CD4-positive, alpha-beta T cell (primary cell): ENCODE data around the gene FUT6. TPM values are rescaled to one million over a fixed set of nuclear protein-coding genes. Genes with fewer than 3 reads are reported as not detected.

Experiments used
- ATAC-seq: fragments of 200-7000 bp; cut with Tn5 transposase; one replicate; pipeline ENCODE4 v1.10.0; 2022; ENCODE audit warnings: mild to moderate bottlenecking; ENCODE audit not compliant: poor library complexity
- CTCF ChIA-PET: fragments of 350-600 bp; sonication (Branson Sonifier 250); formaldehyde crosslinking; loops from one replicate; lab custom pipeline; 2021; ENCODE audit warnings: antibody characterized with exemption, inconsistent platforms; lab: Charles Lee
- POLR2A ChIA-PET: fragments of 350-600 bp; sonication (Branson Sonifier 250); formaldehyde crosslinking; loops from one replicate; lab custom pipeline; 2021; ENCODE audit warnings: antibody characterized with exemption, inconsistent platforms; lab: Charles Lee
- DNase-seq, 14 experiments: peaks; one replicate each; pipeline ENCODE4 v3.0.0-alpha.2; 2013 to 2020; ENCODE audit warnings: mixed read lengths in 2 of 14
- H3K27ac ChIP-seq, 2 donors: one replicate each; pipeline versions ENCODE4 v1.5.1 to v1.7.0; 2013; ENCODE audit warnings: low read length in 2 of 2, low read depth in 1 of 2, mild to moderate bottlenecking in 1 of 2
- H3K27me3 ChIP-seq, 2 experiments: 1 replicate in 1 of 2; 2 replicates in 1 of 2; pipeline versions ENCODE4 v1.6.1 to v1.7.0; 2013; ENCODE audit warnings: low read length in 2 of 2, control low read depth in 1 of 2, mild to moderate bottlenecking in 1 of 2, moderate library complexity in 1 of 2; ENCODE audit not compliant: insufficient read depth in 2 of 2, control insufficient read depth in 1 of 2
- H3K36me3 ChIP-seq: one replicate; pipeline ENCODE4 v1.6.1; 2013; ENCODE audit warnings: low read length, control low read depth; ENCODE audit not compliant: insufficient read depth
- H3K4me1 ChIP-seq: one replicate; pipeline ENCODE4 v1.6.1; 2013; ENCODE audit warnings: low read length, control low read depth; ENCODE audit not compliant: insufficient read depth
- H3K4me3 ChIP-seq: one replicate; pipeline ENCODE4 v1.5.1; 2013; ENCODE audit warnings: mild to moderate bottlenecking, low read length, moderate library complexity
- H3K9me3 ChIP-seq, 2 experiments: 1 replicate in 1 of 2; 2 replicates in 1 of 2; pipeline versions ENCODE4 v1.6.1 to v1.7.0; 2013; ENCODE audit warnings: low read length in 2 of 2, mild to moderate bottlenecking in 2 of 2, control low read depth in 1 of 2, moderate library complexity in 1 of 2; ENCODE audit not compliant: control insufficient read depth in 1 of 2, insufficient read depth in 1 of 2
- H3K27ac Mint-ChIP-seq: one replicate; pipeline ENCODE4 v1.8.0; 2020; ENCODE audit warnings: mixed read lengths
- H3K27me3 Mint-ChIP-seq: one replicate; pipeline ENCODE4 v1.8.0; 2021; ENCODE audit warnings: mixed read lengths
- H3K36me3 Mint-ChIP-seq: one replicate; pipeline ENCODE4 v1.8.0; 2021; ENCODE audit warnings: low read depth, mixed read lengths
- H3K4me1 Mint-ChIP-seq: one replicate; pipeline ENCODE4 v1.8.0; 2021; ENCODE audit warnings: low read depth, mixed read lengths
- H3K4me3 Mint-ChIP-seq: one replicate; pipeline ENCODE4 v1.8.0; 2020; ENCODE audit warnings: mild to moderate bottlenecking, mixed read lengths
- H3K9me3 Mint-ChIP-seq: one replicate; pipeline ENCODE4 v1.8.0; 2020; ENCODE audit warnings: mixed read lengths
- intact Hi-C, 2 experiments: fragments of 100-400 bp; cut with DNase I in 1 of 2; cut with micrococcal nuclease in 1 of 2; formaldehyde crosslinking; loops; one replicate each; pipeline versions ENCODE4 v1.15.1 to v1.9.0; 2023 to 2025; cut with DNase I, micrococcal nuclease
- total RNA-seq, 174 experiments: library from RNA in 2 of 174; stranded (reverse) in 2 of 174; gene quantifications; one replicate each; pipeline ENCODE4 v1.2.3 and lab custom pipeline; 2021 to 2026
- TF ChIP-seq, protein P1 (sequence below): fragments of 200-600 bp; IDR thresholded peaks from one replicate; pipeline ENCODE4 v1.8.0; 2022; ENCODE audit warnings: antibody characterized with exemption, mild to moderate bottlenecking

FUT6 gene
- total RNA-seq, 2 experiments from 2014 or later = 0.17 TPM; not detected in 1

DNA sequence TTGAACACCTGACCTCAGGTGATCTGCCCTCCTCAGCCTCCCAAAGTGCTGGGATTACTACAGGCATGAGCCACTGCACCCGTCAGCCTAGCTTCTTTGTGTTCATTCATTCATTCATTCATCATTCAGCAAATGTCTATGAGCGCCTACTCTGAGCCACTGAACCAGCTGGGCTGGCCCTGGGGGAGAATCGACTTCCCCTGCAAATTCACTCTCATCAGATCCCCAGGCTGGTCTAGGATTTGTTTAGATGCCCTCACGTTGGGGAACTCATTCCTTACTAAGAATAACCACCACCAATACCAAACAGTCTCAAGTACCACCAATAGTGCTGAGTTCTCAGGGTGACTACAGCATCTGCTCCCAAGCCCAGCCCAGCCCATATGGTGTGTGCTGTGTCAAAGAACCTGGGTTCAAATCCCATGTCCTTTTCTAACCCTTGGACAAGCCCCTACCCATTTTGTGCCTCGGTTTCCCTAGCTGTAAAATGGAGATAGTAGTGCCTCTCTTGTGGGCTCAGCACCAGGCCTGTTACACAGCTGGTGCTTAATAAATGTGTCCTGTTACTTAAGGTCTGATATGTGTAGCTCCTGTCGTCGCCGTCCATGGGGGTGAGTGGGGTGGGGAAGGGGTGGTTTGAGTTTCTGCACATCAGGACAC is 17.9 kb downstream of the FUT6 start:
- Mint-ChIP-seq H3K9me3 (no peaks in the 10 kb centered on the region), H3K4me1 (peaks cover under 1% of the 10 kb centered on the region), H3K27me3 (no peaks in the 10 kb centered on the region), H3K27ac (no peak overlapping the region), H3K36me3 (no peaks in the 10 kb centered on the region), H3K4me3 (no peak overlapping the region)
- peaks cover 0 to 14% of the 10 kb centered on the region in 2 experiments for H3K9me3 ChIP-seq
- POLR2A ChIA-PET = no interaction called here
- intact Hi-C loops = no loop called here
- peaks cover 6% of the 10 kb centered on the region for H3K4me1 ChIP-seq
- TF ChIP-seq, protein P1, sequence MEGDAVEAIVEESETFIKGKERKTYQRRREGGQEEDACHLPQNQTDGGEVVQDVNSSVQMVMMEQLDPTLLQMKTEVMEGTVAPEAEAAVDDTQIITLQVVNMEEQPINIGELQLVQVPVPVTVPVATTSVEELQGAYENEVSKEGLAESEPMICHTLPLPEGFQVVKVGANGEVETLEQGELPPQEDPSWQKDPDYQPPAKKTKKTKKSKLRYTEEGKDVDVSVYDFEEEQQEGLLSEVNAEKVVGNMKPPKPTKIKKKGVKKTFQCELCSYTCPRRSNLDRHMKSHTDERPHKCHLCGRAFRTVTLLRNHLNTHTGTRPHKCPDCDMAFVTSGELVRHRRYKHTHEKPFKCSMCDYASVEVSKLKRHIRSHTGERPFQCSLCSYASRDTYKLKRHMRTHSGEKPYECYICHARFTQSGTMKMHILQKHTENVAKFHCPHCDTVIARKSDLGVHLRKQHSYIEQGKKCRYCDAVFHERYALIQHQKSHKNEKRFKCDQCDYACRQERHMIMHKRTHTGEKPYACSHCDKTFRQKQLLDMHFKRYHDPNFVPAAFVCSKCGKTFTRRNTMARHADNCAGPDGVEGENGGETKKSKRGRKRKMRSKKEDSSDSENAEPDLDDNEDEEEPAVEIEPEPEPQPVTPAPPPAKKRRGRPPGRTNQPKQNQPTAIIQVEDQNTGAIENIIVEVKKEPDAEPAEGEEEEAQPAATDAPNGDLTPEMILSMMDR = no peak
- no peaks in the 10 kb centered on the region for H3K36me3 ChIP-seq
- no peak overlapping the region for H3K4me3 ChIP-seq
- no peak overlapping the region for H3K27ac ChIP-seq
- ATAC-seq (no peak), DNase-seq (no peak)
- CTCF ChIA-PET = interaction anchor here (2.2 kb wide), 1 partner anchor 17 kb away, joined by 5 read pairs; no protein-coding TSS in a partner anchor
- no peaks in the 10 kb centered on the region for H3K27me3 ChIP-seq

DNA sequence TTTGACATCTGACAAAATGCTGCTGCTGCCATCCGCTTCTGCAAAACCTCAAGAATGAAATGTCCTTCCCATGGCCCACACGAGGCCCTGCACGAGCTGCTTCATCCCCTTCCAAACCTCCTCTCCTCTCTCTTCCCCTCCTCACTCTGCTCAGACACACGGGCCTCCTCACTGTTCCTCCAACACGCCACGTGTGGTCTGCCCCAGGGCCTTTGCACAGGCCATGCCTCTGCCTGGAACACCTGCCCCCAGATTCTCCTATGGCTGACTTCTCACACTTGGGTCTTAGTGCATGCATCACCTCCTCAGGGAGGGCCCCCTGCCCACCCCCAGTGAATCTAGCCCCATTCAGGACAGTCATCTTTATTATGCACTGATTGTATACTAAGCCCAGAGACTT is 18.7 kb downstream of the FUT6 start:
- TF ChIP-seq, protein P1 = no peak
- no peak for ATAC-seq
- no peak overlapping the region for H3K4me3 ChIP-seq
- H3K27ac ChIP-seq = no peak overlapping the region
- DNase-seq = no peak
- H3K9me3 ChIP-seq = peaks cover 0 to 10% of the 10 kb centered on the region in 2 experiments
- ChIA-PET POLR2A (no interaction called here), CTCF (interaction anchor here (0.7 kb wide), 2 partner anchors 17 to 46 kb away, joined by 3 read pairs; no protein-coding TSS in a partner anchor)
- no peaks in the 10 kb centered on the region for H3K36me3 Mint-ChIP-seq
- no peaks in the 10 kb centered on the region for H3K9me3 Mint-ChIP-seq
- no peak overlapping the region for H3K4me3 Mint-ChIP-seq
- intact Hi-C loops = no loop called here
- no peaks in the 10 kb centered on the region for H3K27me3 Mint-ChIP-seq
- no peaks in the 10 kb centered on the region for H3K36me3 ChIP-seq
- no peaks in the 10 kb centered on the region for H3K4me1 ChIP-seq
- H3K27ac Mint-ChIP-seq = no peak overlapping the region
- H3K4me1 Mint-ChIP-seq = no peaks in the 10 kb centered on the region
- H3K27me3 ChIP-seq = no peaks in the 10 kb centered on the region

DNA sequence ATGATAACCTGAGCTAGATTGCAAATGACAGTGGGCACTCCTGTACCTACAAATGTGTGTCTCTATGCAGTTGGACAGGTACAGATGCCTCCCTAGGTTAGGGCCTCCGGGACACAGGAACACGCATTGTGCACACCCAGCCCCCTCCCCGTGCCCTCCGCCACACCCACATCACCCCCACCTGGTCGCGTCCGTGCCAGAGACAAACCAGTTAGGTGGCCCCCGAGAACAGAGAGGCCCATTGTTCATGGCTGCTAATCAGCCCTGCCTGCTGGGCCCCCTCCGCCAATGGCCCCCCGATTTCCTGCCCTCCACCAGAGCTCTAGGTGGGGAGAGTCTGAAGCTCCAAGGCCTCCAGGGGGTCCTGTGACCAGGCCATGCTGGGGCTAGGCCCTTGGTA is 20.9 kb downstream of the FUT6 start:
- ATAC-seq (no peak), DNase-seq (no peak)
- Mint-ChIP-seq H3K27ac (no peak overlapping the region), H3K9me3 (no peaks in the 10 kb centered on the region), H3K27me3 (no peaks in the 10 kb centered on the region), H3K4me1 (no peaks in the 10 kb centered on the region), H3K36me3 (no peaks in the 10 kb centered on the region), H3K4me3 (no peak overlapping the region)
- H3K36me3 ChIP-seq = no peaks in the 10 kb centered on the region
- ChIA-PET CTCF (no interaction called here), POLR2A (no interaction called here)
- TF ChIP-seq, protein P1 = no peak
- intact Hi-C loops = no loop called here
- no peak overlapping the region for H3K4me3 ChIP-seq
- H3K9me3 ChIP-seq = no peaks in the 10 kb centered on the region
- no peaks in the 10 kb centered on the region for H3K27me3 ChIP-seq
- H3K27ac ChIP-seq = no peak overlapping the region
- H3K4me1 ChIP-seq = no peaks in the 10 kb centered on the region
